SW480 (cell line): ENCODE results near the gene VAPB.

Experiments used
- DNase-seq: peaks from one replicate; pipeline ENCODE4 v3.0.0-alpha.2; 2016; ENCODE audit warnings: low spot score

Gene VAPB

GRCh38 chr20:58461899-58462298 is 72.9 kb downstream of the VAPB start:
- DNase-seq: no peak

GRCh38 chr20:58463256-58463655 is 74.2 kb downstream of the VAPB start:
- DNase-seq: no peak

- no peak for DNase-seq
Observed at GRCh38 chr20:58464838-58465237, 75.8 kb downstream of the VAPB start.

- no peak for DNase-seq
Observed at GRCh38 chr20:58466095-58466708, 77.2 kb downstream of the VAPB start.

GRCh38 chr20:58466729-58467571 is 77.9 kb downstream of the VAPB start:
- no peak for DNase-seq

GRCh38 chr20:58467572-58468527 is 78.8 kb downstream of the VAPB start:
- no peak for DNase-seq

GRCh38 chr20:58469616-58470015 is 80.6 kb downstream of the VAPB start:
- no peak for DNase-seq

- no peak for DNase-seq
Observed at GRCh38 chr20:58470336-58471192, 81.5 kb downstream of the VAPB start.

GRCh38 chr20:58471193-58472164 is 82.5 kb downstream of the VAPB start:
- no peak for DNase-seq

- no peak for DNase-seq
Observed at GRCh38 chr20:58472273-58473018, 83.4 kb downstream of the VAPB start.

- no peak for DNase-seq
Observed at GRCh38 chr20:58473453-58474425, 84.7 kb downstream of the VAPB start.

- DNase-seq: no peak
Observed at GRCh38 chr20:58475466-58475865, 86.4 kb downstream of the VAPB start.

GRCh38 chr20:58478141-58478805 is 89.2 kb downstream of the VAPB start:
- no peak for DNase-seq

- no peak for DNase-seq
Observed at GRCh38 chr20:58479726-58480440, 90.9 kb downstream of the VAPB start.

GRCh38 chr20:58480551-58481336 is 91.7 kb downstream of the VAPB start:
- no peak for DNase-seq

- peak; percentile 79 for DNase-seq
Observed at GRCh38 chr20:58481481-58482021, 92.5 kb downstream of the VAPB start.
